CD4-positive, alpha-beta T cell treated with Interferon gamma for 1 hour (primary cell): ENCODE measurements around the gene RPL37.
"Not testable (repeated sequence)": the region's sequence is repeated elsewhere in the genome, so short reads cannot be mapped to it uniquely, and the experiment has no call there.

Source experiments
- DNase-seq: peaks from one replicate; pipeline ENCODE4 v3.0.0-alpha.2; 2020

Gene RPL37

GRCh38 chr5:40833712-40834229, 1.3 kb downstream of the RPL37 start:
- DNase-seq: no peak

GRCh38 chr5:40832345-40832744, 2.7 kb downstream of the RPL37 start:
- DNase-seq: no peak

- DNase-seq: no peak
These were observed 3.4 kb downstream of the RPL37 start for GRCh38 chr5:40831346-40832210.

DNA sequence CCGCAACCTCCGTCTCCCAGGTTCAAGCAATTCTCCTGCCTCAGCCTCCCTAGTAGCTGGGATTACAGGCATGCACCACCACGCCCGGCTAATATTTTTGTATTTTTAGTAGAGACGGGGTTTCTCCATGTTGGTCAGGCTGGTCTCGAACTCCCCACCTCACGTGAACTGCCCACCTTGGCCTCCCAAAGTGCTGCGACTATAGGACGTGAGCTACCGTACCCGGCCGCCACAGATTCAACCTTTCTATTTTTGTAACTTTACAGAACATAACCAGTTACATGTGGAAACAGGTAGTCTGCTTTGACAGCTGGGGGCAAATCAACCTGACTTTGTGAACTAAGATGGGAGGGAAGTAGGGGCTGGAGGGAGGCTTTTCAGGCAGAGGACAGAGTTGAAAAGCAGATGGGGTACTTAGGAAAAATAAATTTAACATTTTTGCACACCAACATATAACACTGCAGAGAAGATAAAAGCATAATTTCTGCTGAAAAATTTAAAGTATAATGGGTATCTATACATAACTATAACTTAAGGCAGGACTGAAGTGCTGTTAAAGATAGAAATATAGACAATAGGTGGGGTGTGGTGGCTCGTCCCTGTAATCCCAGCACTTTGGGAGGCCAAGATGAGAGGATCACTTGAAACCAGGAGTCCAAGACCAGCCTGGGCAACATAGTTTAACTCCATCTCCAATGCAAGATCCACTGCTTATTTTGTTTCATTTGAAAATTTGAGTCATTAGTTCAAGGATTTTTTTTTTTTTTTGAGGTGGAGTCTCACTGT, 5.1 kb downstream of the RPL37 start:
- no peak for DNase-seq

GRCh38 chr5:40828690-40829661, 6.0 kb downstream of the RPL37 start:
- no peak for DNase-seq

GRCh38 chr5:40828021-40828631, 6.9 kb downstream of the RPL37 start:
- no peak for DNase-seq

GRCh38 chr5:40827188-40827977, 7.6 kb downstream of the RPL37 start:
- no peak for DNase-seq

- no peak for DNase-seq
These were observed 8.4 kb downstream of the RPL37 start for GRCh38 chr5:40826489-40827187.

GRCh38 chr5:40825461-40826043, 9.5 kb downstream of the RPL37 start:
- not testable (repeated sequence) for DNase-seq

DNA sequence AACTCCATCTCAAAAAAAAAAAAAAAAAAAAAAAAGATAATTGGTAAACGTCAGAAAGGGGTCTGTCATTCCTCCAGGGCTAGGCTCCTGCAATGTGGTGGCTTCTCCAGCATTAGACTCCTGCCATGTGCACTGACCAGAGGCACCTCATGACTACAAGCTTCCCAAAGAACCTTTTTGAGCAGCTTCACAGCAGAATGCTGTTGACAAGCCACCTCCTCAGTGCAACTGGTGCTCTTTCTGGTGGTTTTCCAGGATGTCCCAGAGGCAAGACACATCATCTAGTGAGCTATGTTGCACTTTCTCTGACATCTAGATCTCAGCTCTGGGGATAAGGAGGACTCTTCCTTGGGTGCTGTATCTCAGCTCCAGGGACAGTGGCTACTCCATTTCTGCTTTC, 11.6 kb downstream of the RPL37 start:
- no peak for DNase-seq

DNA sequence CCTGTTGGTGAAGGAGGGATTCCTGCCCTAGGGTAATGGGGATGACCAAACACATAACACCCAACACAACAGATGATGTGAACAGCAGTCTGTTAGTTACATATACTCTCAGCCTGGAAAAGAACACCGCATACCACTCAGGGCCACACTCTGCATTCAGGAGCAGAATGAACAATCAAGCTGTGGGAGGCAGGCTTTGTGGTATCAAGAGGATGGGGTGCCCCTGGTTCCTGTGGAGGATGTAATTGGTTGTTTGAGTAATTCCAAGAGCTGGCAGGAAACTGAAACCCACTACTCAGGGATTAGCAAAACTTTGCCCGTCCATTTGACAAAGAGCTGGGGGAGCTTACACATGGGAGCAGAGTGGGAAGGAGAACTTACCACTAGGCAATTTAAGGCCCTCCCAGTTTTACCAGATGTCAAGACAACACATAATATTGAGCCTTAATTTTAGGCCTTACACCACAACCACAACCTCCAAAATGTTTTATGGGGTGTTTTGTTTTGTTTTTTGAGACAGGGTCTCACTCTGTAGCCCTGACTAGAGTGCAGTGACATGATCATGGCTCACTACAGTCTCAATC, 21.2 kb downstream of the RPL37 start:
- no peak for DNase-seq

- DNase-seq: no peak
These were observed 22.9 kb downstream of the RPL37 start for GRCh38 chr5:40812125-40812524.

GRCh38 chr5:40801771-40802562, 33.1 kb downstream of the RPL37 start:
- DNase-seq: no peak

- no peak for DNase-seq
These were observed 35.8 kb downstream of the RPL37 start for GRCh38 chr5:40799258-40799657.

GRCh38 chr5:40798801-40799210, 36.2 kb downstream of the RPL37 start:
- no peak for DNase-seq

DNA sequence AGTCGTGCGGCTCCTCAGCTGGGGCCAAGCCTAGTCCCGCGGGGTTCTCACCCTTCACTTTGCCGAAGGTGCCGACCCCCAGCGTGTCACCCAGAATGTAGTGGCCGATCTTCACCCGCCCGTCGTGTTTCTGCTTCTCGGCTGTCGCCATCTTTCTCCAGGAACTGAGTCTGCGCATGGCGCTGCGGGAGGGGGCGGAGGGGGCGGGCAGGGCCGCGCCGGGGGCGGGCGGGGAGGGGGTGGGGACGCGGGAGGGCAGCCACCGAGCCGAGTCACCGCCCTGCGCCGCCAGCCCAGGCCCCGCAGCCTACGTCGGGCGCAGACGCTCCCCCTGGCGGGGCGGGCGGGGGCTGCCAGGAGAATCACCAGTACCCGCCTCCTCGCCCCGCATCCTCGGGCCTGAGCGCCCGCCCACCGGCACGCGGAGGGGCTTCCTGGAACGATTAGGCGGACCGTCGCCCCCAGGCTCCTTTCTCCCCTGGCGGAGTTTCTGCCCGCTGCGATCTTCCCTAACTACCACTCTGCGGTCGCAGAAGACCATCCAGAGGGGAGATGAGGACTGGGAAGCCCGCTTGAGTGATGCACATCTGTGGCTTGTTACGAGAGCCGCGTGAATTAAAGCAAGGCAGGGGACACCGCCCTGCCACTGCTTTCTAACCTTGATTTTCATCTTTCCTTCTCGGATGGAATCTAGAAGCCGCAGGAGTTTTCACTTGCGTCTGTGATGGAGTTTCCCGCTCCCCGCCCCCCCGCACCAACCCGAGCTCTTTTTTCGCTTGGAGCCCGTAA, 36.8 kb downstream of the RPL37 start, which contains the start of gene PRKAA1:
Gene PRKAA1, minus strand, starts transcription at position 363 of the 789 bp plus-strand sequence. Its CDS starts 185 bp downstream, at position 178.
- DNase-seq: peak; percentile 89

DNA sequence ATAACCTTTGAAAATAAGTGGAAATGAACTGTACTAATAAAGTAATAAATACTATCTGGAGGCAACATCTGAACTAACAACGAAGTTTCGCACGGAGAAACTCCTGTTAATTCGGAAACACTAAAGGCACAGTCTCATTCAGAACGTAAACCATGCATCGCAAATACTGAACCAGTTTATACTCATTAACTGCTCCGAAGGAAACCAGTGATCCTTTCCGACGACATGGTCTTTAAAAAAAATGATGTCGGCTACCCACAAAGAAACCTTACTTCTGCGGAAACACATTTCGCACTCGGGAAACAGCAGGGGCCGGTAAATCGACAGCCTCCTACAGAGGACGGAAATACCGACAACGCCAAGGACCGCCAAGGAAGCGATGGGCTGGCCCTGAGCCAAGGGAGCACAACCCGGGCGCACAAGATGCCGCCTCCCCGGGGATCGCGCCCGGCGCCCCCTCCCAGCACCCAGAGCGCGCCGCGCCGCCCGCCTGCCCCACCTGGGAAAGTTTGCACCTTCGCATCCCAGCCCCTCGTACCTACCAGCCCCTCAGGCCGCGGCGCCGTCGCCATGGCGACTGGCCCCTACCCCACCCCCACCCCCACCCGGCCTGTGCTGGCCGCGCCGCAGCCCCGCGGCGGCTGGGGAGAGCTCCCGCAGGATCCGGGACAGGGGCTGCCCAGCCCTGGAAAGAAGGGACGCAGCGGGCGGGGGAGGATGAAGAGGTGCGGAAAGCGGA, 37.6 kb downstream of the RPL37 start:
- peak; percentile 69 for DNase-seq
